Measurements from ENCODE around the gene SYCN. TPM values are rescaled to one million over a fixed set of nuclear protein-coding genes. Genes with fewer than 3 reads are reported as not detected.

The SYCN gene
- total RNA-seq, 4 donors from 2014 or later = not detected

- H3K4me1 ChIP-seq = peaks cover 0 to 5% (median 0%) of the 10 kb centered on the region in 3 donors
- peaks cover 20 to 67% (median 30%) of the 10 kb centered on the region in 3 donors for H3K36me3 ChIP-seq
- no peak for DNase-seq
- no peak overlapping the region for H3K4me3 ChIP-seq
- TF ChIP-seq CTCF (IDR thresholded peaks at IDR 0.05) (no peak), POLR2A (IDR thresholded peaks at IDR 0.05) (no peak)
- no peak overlapping the region for H3K27ac ChIP-seq
- H3K9me3 ChIP-seq = no peaks in the 10 kb centered on the region
- intact Hi-C loops (cut with DNase I) = no loop called here
- 100% methylated on average over 2 of the region's 10 CpGs; no CpG with 5 or more reads in 1 of the 2 donors for WGBS, 2 donors
- H3K27me3 ChIP-seq = no peaks in the 10 kb centered on the region
Measured at GRCh38 chr19:39179754-39180153, 24.3 kb downstream of the SYCN start.

- intact Hi-C loops (cut with DNase I) = no loop called here
- Histone ChIP-seq H3K4me3 (no peak overlapping the region), H3K36me3 (peaks cover 27 to 80% (median 42%) of the 10 kb centered on the region in 3 donors), H3K27ac (no peak overlapping the region), H3K4me1 (peaks cover 0 to 5% (median 0%) of the 10 kb centered on the region in 3 donors), H3K27me3 (no peaks in the 10 kb centered on the region), H3K9me3 (no peaks in the 10 kb centered on the region)
- no peak for DNase-seq
- TF ChIP-seq POLR2A (IDR thresholded peaks at IDR 0.05) (no peak), CTCF (IDR thresholded peaks at IDR 0.05) (no peak)
- WGBS, 2 donors = 81 to 91% methylated on average over 7 to 11 of the region's 30 CpGs
Measured at GRCh38 chr19:39178296-39179006, 25.6 kb downstream of the SYCN start.

- Histone ChIP-seq H3K27me3 (no peaks in the 10 kb centered on the region), H3K4me1 (peaks cover 0 to 5% (median 0%) of the 10 kb centered on the region in 3 donors), H3K36me3 (peaks cover 31 to 87% (median 49%) of the 10 kb centered on the region in 3 donors), H3K4me3 (no peak overlapping the region), H3K9me3 (no peaks in the 10 kb centered on the region), H3K27ac (no peak overlapping the region)
- no peak for TF ChIP-seq POLR2A (IDR thresholded peaks at IDR 0.05)
- no peak for TF ChIP-seq CTCF (IDR thresholded peaks at IDR 0.05)
- WGBS, 2 donors = 83 to 92% methylated on average over 1 to 8 of the region's 11 CpGs
- DNase-seq = no peak
- intact Hi-C loops (cut with DNase I) = no loop called here
Measured at GRCh38 chr19:39177736-39178135, 26.3 kb downstream of the SYCN start.

GRCh38 chr19:39177110-39177699 lies 26.9 kb downstream of the SYCN start:
- H3K27me3 ChIP-seq = no peaks in the 10 kb centered on the region
- TF ChIP-seq POLR2A (IDR thresholded peaks at IDR 0.05) = no peak
- no peak for TF ChIP-seq CTCF (IDR thresholded peaks at IDR 0.05)
- H3K4me3 ChIP-seq = no peak overlapping the region
- 58 to 96% methylated on average over 4 of the region's 10 CpGs for WGBS, 2 donors
- no peak for DNase-seq
- H3K9me3 ChIP-seq = no peaks in the 10 kb centered on the region
- H3K4me1 ChIP-seq = peaks cover 0 to 5% (median 0%) of the 10 kb centered on the region in 3 donors
- no peak overlapping the region for H3K27ac ChIP-seq
- intact Hi-C loops (cut with DNase I) = no loop called here
- peaks cover 34 to 93% (median 52%) of the 10 kb centered on the region in 3 donors for H3K36me3 ChIP-seq

GRCh38 chr19:39175564-39175963 lies 28.5 kb downstream of the SYCN start:
- intact Hi-C loops (cut with DNase I) = no loop called here
- H3K9me3 ChIP-seq = no peaks in the 10 kb centered on the region

More at GRCh38 chr19:39175564-39175963, 28.5 kb downstream of the SYCN start:
- Histone ChIP-seq H3K36me3 (peaks cover 34 to 100% (median 52%) of the 10 kb centered on the region in 3 donors), H3K4me3 (no peak overlapping the region), H3K27ac (no peak overlapping the region), H3K4me1 (peaks cover 0 to 10% (median 3%) of the 10 kb centered on the region in 3 donors), H3K27me3 (no peaks in the 10 kb centered on the region)
- TF ChIP-seq CTCF (IDR thresholded peaks at IDR 0.05) (no peak), POLR2A (IDR thresholded peaks at IDR 0.05) (no peak)
- DNase-seq = no peak
- 85% methylated on average over 4 of the region's 7 CpGs; no CpG with 5 or more reads in 1 of the 2 donors for WGBS, 2 donors
